HG02885 (cell line): ENCODE measurements around the gene CTNNBL1.

Experiments
- ATAC-seq: cut with Tn5 transposase; IDR thresholded peaks from one replicate; pipeline ENCODE4 v1.9.1; 2021; ENCODE audit warnings: mild to moderate bottlenecking; ENCODE audit not compliant: unreplicated experiment, poor library complexity

The CTNNBL1 gene

DNA sequence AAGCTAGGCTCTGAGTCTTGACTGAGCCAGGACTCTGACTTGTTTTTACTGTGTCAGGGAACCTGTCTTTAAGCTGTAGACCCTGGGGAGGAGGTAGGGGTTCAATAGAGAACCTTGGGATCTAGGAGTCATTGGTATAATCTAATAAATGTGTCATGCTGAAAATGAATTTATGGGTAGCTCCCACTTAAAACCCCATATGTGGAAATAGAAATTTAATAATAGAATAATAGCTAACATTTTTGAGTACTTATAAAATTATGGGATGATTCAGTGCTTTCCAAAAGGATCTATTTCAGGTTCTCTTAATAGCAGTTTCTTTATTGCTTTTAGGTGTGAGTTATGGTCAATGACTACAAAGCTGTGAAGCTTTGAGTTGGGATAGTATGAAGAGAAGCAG lies 41.7 kb downstream of the CTNNBL1 start:
- no peak for ATAC-seq

- ATAC-seq: no peak
These were observed 42.3 kb downstream of the CTNNBL1 start for GRCh38 chr20:37736132-37736531.

- ATAC-seq: no peak
These were observed 44.1 kb downstream of the CTNNBL1 start for GRCh38 chr20:37737826-37738420.

- no peak for ATAC-seq
These were observed 47.2 kb downstream of the CTNNBL1 start for GRCh38 chr20:37741055-37741454.

- no peak for ATAC-seq
These were observed 47.7 kb downstream of the CTNNBL1 start for GRCh38 chr20:37741570-37741969.

DNA sequence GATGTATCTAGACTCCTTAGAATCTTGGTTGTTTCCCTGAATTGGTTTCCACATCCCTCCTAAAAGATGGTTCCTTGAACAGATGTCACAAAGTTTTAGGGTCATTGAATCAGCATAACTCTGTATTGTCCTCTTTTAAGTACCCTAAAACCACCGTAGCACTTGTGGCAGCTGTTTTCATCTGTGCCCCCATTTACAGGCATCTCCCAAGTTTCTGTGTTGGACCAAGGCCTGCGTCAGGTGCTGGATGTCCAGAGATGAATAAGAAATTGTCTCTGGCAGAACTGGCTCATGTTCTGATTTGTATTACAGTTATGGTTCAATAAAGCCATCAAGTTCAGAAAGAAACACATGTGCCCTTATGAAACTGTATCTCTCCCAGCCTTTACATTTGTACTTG lies 48.3 kb downstream of the CTNNBL1 start:
- ATAC-seq: no peak

- ATAC-seq: no peak
These were observed 50.5 kb downstream of the CTNNBL1 start for GRCh38 chr20:37744347-37744746.

- peak; percentile 52 for ATAC-seq
These were observed 51.7 kb downstream of the CTNNBL1 start for GRCh38 chr20:37745553-37745952.

DNA sequence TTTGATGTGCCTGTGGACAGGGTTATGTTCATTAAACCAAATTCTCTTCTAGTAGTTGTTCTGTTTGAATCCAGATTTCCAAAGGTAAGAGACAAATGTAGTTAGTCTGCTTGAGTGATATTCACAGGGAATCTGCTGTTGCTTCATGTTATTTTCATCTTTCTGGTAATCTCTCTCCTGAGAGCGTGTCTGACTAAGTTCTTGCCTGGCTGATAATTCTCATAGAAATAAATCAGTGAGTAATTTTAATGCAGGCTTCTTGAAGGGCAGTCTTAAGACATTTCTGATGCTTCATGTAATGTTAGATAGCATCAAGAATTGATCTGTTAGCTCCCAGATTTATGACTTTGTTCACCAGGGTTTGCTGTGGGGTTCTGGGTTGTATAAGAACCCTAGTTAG lies 54.2 kb downstream of the CTNNBL1 start:
- ATAC-seq: no peak

GRCh38 chr20:37749218-37749617 lies 55.4 kb downstream of the CTNNBL1 start:
- no peak for ATAC-seq

DNA sequence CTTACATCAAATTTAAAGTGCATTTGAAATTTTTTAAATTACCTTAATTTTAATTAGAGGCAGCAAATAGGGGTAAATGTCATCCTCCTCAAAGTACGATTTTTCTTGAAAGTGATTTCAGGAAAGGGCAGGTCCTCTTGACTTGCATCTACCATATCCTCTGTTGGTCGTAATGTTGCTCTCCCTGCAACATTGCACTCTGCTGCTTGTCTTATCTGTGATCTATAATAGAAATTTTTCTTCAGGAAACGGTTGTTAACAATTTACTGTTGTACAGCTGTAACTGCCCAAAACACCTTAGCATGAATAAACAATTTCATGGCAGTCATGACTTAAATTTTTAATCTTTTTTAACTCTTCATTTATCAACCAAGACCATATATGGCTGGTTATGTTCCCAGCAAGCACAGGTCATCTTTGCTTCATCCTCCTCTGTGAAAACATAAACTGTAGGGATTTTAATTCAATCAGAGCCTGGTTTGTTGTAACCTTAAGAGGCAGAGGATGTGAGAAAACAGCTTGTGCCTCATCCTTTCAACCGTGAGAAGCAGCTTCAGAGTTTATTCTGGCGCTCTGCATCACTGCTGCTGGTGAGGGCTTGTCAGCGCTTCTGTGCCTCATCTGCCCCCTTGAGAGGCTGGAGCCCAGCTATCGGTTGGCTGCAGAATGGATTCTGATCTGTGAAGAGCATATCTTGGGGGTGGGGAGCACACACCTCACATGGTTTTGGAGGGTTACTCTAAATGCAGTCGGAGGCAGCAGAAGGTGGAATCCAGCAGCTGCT lies 56.0 kb downstream of the CTNNBL1 start:
- no peak for ATAC-seq

DNA sequence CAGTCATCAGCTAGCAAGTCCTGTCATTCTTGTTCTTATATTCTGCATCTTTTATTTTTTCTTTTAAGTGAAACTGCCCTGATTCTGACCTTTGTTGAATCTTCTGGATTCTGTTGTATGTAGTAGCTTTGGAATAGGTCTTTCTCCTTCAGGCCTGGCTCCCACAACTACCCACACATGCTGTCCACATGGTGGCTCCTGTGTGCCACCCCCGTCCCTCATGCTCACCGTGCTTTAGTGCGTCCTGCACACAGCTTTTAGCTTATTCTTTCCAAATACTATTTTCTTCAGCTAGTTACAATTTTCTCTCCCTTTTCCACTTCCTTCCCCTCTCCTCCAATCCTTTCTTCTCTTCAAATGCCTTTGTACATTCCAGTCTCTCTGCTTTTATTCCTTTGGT lies 61.8 kb downstream of the CTNNBL1 start:
- no peak for ATAC-seq

- no peak for ATAC-seq
These were observed 62.4 kb downstream of the CTNNBL1 start for GRCh38 chr20:37756234-37756633.

GRCh38 chr20:37757550-37757949 lies 63.7 kb downstream of the CTNNBL1 start:
- ATAC-seq: no peak

GRCh38 chr20:37758332-37758731 lies 64.5 kb downstream of the CTNNBL1 start:
- no peak for ATAC-seq

- ATAC-seq: no peak
These were observed 65.3 kb downstream of the CTNNBL1 start for GRCh38 chr20:37759052-37759553.

DNA sequence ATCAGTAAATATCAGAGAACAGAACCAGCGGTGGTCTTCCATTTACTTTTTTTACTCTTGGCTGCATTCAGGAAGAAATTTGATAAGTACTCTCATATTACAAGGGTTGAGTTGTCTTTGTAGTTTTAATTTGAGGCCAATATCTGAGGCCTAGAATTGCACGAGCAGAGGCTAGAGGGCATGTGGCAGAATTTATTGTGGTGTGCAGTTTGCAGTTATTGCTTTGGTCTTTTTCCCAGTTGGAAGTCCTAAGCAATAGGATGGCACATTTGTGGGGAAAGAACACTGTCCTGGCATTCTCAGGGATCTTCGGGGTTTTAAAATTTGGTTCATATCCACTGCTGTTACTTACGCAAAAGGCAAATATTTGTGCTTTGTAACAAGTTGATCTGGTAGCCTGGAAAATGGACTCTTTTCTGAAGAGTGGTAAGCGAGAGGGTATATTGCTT lies 66.0 kb downstream of the CTNNBL1 start:
- no peak for ATAC-seq

DNA sequence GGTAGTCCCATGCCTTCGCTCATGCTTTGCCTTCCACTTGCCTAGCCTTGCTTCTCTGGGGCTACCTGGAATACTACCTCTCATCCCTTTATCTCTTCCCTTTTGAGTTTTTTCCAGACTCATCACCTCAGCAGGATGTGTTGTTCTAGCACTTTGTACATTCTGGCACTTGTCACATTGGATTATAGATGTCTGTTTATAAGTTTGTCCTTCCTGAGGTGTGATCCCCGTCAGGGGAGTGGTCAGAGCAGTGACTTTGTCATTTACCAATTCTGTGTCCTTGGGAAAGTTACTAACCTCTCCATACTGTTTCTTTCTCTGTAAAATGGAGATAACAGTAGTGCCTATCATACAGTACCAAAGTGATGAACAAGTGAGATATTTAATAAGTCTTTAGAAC lies 66.5 kb downstream of the CTNNBL1 start:
- ATAC-seq: no peak

GRCh38 chr20:37762716-37763485 lies 69.1 kb downstream of the CTNNBL1 start:
- ATAC-seq: no peak

DNA sequence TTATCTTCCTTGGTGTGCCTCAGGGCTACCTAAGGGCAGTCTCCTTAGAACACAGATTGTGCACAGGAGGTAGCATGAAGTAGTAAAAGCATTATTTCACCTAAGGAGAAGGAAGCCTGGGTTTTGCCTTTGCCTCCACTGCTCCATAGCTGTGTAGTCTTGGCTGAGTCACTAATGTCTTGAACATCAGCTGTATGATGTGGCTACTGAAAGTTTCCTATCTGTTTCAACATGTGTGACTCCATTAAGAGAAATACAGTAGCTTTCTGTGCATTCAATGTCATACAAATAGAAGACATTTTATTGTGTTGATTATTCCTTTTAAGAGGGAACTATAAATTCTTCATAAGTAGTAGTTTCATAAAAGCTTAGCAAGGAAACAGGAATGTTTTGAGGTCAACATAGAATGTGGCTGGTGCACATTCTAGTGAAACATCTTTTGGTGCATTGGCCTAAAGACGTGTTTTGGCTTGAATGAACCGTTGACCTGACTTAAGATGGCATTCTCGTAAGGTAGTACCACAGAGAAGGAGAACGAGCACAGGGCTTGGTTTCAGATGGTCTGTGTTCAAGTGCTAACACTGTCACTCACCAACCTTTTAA lies 70.6 kb downstream of the CTNNBL1 start:
- ATAC-seq: no peak

- ATAC-seq: no peak
These were observed 77.1 kb downstream of the CTNNBL1 start for GRCh38 chr20:37770908-37771307.
